Eye (tissue), 1 donor: ENCODE measurements around the gene RBM28.

Experiments
- DNase-seq: peaks from one replicate; pipeline ENCODE4 v3.0.0-alpha.2; 2015

Gene RBM28

DNA sequence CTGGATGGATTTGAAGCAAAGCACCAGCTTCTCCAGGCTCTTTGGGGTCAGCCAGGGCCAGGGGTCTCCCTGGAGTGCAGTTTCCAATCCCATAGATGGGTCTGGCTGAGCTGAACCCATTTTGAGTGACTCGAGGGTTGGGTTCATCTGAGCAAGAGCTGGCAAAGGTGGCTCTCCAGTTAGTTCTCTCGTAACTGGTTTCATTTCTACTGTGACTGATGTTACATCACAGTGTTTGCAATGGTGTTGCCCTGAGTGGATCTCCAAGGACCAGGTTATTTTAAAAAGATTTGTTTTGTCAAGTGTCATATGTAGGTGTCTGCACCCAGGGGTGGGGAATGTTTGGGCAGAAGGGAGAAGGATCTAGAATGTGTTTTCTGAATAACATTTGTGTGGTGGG, 88.4 kb downstream of the RBM28 start:
- no peak for DNase-seq

DNA sequence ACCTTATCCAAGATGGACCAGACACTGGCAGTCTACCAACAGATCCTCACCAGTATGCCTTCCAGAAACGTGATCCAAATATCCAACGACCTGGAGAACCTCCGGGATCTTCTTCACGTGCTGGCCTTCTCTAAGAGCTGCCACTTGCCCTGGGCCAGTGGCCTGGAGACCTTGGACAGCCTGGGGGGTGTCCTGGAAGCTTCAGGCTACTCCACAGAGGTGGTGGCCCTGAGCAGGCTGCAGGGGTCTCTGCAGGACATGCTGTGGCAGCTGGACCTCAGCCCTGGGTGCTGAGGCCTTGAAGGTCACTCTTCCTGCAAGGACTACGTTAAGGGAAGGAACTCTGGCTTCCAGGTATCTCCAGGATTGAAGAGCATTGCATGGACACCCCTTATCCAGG, 89.2 kb downstream of the RBM28 start:
- DNase-seq = no peak

DNA sequence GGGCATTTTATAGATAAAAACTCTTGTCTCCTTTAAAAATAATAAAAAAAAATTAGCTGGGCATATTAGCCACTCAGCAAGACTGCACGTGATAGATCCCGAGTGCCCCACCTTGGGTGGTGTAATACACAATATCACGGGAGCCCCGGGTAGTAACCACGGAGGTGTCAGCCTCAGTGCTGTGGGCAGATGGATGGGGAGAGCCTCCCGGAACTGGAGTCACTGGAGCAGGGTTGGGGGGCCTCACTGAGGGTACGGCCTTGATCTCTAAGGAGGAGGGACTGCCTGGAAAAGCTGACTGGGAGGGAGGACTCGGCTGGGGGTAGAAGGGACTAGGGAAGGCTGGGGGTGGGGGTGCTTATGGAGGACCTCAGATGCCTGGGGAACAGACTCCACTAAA, 90.0 kb downstream of the RBM28 start:
- DNase-seq = no peak

DNA sequence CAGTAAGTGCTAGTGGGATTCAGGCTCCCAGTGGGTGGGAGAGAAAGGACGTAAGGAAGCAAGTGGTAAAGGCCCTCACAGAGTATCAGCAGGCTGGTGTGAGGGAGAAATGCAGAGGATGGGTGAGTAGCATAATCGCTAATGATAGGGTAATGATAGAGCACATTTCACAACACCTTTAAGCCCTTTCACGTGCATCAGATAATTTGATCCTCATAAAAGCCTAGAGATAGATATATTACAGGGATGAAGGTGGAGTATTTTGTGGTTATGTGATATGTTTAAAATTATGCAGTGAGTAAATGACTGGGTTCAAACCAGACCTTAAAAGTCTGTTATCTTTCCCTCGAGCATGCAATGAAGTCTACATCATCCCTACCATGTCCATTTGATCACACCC, 92.4 kb downstream of the RBM28 start:
- DNase-seq = no peak
